ENCODE measurements around the gene GAB3.

DNA sequence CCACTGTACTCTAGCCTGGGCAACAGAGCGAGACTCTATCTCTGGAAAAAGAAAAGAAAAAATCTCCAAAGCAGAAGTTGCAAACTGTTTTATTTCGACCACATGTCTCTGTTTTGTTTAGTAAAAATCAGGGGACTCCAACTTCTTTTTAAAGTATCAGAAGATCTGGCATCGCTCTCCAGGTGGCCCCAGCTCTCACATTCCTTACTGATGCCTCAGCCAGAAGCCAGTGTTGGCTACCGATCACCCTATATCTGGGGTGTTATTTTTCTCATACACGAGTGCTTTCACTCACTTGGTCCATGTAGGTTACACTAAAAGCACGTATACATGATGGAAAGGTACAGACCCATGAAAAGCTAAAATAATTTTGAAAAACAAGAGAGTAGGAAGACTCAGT is 46.1 kb upstream of the GAB3 start:
- TF ChIP-seq, protein P1, sequence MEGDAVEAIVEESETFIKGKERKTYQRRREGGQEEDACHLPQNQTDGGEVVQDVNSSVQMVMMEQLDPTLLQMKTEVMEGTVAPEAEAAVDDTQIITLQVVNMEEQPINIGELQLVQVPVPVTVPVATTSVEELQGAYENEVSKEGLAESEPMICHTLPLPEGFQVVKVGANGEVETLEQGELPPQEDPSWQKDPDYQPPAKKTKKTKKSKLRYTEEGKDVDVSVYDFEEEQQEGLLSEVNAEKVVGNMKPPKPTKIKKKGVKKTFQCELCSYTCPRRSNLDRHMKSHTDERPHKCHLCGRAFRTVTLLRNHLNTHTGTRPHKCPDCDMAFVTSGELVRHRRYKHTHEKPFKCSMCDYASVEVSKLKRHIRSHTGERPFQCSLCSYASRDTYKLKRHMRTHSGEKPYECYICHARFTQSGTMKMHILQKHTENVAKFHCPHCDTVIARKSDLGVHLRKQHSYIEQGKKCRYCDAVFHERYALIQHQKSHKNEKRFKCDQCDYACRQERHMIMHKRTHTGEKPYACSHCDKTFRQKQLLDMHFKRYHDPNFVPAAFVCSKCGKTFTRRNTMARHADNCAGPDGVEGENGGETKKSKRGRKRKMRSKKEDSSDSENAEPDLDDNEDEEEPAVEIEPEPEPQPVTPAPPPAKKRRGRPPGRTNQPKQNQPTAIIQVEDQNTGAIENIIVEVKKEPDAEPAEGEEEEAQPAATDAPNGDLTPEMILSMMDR (conservative IDR thresholded peaks at IDR 0.05 in 1 of 2, IDR thresholded peaks at IDR 0.05 in 1 of 2; ENCODE audit: extremely low read depth in 1 of 2, insufficient read depth in 1 of 2, low read depth in 1 of 2, low read length in 2 of 2), result no peak
- TF ChIP-seq EZH2 (IDR thresholded peaks at IDR 0.05; ENCODE audit: borderline replicate concordance, low read length), result no peak

All from mammary epithelial cell (primary cell).